Endothelial cell (in vitro differentiated cells): ENCODE measurements around the gene CHRM5. TPM values are rescaled to one million over a fixed set of nuclear protein-coding genes. Genes with fewer than 3 reads are reported as not detected.

Experiments used
- DNase-seq: peaks from one replicate; pipeline ENCODE4 v3.0.0; 2021; ENCODE audit warnings: low spot score
- H3K27ac Mint-ChIP-seq: one replicate; pipeline ENCODE4 v1.8.0; 2021; ENCODE audit warnings: mixed read lengths, inconsistent platforms; ENCODE audit not compliant: unreplicated experiment
- H3K27me3 Mint-ChIP-seq: one replicate; pipeline ENCODE4 v1.8.0; 2021; ENCODE audit warnings: mild to moderate bottlenecking, moderate library complexity, mixed read lengths, inconsistent platforms; ENCODE audit not compliant: unreplicated experiment
- H3K36me3 Mint-ChIP-seq: one replicate; pipeline ENCODE4 v1.8.0; 2021; ENCODE audit warnings: mild to moderate bottlenecking, low read depth, mixed read lengths, inconsistent platforms; ENCODE audit not compliant: unreplicated experiment
- H3K4me1 Mint-ChIP-seq: one replicate; pipeline ENCODE4 v1.8.0; 2021; ENCODE audit warnings: mild to moderate bottlenecking, mixed read lengths, inconsistent platforms; ENCODE audit not compliant: unreplicated experiment
- H3K4me3 Mint-ChIP-seq: one replicate; pipeline ENCODE4 v1.8.0; 2021; ENCODE audit warnings: mild to moderate bottlenecking, mixed read lengths, inconsistent platforms; ENCODE audit not compliant: unreplicated experiment
- H3K9me3 Mint-ChIP-seq: one replicate; pipeline ENCODE4 v1.8.0; 2021; ENCODE audit warnings: mixed read lengths, inconsistent platforms; ENCODE audit not compliant: unreplicated experiment
- total RNA-seq: library from RNA; stranded (reverse); fragmentation: NEBNext Ultra II Directional; extraction: Animal tissue kit (Norgen Biotek cat#: 25700); gene quantifications from one replicate; pipeline ENCODE4 v1.2.1, GENCODE V29; 2021; ENCODE audit not compliant: unreplicated experiment
- TF ChIP-seq, protein P1 (sequence below): fragments of 200-600 bp; sonication (generic); IDR thresholded peaks from one replicate; pipeline ENCODE4 v1.5.0; 2021; ENCODE audit warnings: antibody characterized with exemption; ENCODE audit not compliant: unreplicated experiment

The CHRM5 gene
- total RNA-seq, 1 donor from 2014 or later, result not detected

DNA sequence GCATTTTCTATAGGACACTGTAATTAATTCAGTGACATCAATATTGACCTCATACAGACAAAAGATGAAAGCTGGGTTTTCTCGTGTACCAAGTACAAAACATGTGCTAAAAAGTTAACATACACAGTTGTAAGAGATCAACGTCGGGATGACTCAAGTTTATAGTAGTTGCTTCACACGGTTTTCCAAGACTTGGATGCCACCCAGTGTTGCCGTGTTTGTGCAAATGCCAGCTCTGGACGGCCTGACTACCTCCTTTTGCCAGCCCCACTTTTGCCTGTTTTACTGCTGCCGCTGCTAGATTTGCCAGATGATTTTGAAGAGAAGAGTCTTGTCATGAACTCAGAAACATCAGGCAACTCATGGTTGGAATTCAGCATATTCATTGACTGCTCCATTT, 115.8 kb downstream of the CHRM5 start:
- Mint-ChIP-seq H3K9me3 (no peaks in the 10 kb centered on the region), H3K4me3 (no peak overlapping the region), H3K4me1 (no peaks in the 10 kb centered on the region), H3K27ac (no peak overlapping the region), H3K27me3 (no peaks in the 10 kb centered on the region), H3K36me3 (no peaks in the 10 kb centered on the region)
- TF ChIP-seq, protein P1, sequence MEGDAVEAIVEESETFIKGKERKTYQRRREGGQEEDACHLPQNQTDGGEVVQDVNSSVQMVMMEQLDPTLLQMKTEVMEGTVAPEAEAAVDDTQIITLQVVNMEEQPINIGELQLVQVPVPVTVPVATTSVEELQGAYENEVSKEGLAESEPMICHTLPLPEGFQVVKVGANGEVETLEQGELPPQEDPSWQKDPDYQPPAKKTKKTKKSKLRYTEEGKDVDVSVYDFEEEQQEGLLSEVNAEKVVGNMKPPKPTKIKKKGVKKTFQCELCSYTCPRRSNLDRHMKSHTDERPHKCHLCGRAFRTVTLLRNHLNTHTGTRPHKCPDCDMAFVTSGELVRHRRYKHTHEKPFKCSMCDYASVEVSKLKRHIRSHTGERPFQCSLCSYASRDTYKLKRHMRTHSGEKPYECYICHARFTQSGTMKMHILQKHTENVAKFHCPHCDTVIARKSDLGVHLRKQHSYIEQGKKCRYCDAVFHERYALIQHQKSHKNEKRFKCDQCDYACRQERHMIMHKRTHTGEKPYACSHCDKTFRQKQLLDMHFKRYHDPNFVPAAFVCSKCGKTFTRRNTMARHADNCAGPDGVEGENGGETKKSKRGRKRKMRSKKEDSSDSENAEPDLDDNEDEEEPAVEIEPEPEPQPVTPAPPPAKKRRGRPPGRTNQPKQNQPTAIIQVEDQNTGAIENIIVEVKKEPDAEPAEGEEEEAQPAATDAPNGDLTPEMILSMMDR, result no peak
- no peak for DNase-seq

DNA sequence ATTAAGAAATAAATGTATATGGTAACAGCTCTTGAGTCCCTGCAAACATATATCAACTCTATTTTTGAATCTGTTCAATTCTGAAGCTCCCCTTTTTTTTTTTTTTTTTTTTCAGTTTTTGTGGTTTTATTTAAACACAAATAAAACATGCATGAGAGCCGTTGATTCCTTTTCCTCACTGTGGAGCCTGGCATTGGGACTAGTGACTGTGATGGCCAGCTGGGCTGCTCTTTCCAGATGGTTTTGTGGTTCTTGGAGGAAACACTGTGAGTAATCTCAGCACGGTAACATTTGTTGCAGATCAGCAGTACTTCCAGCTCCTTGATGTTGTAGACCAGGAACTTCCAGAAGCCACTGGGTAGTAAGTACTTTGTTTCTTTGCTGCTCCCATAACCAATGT, 117.4 kb downstream of the CHRM5 start:
- Mint-ChIP-seq H3K4me3 (no peak overlapping the region), H3K9me3 (no peaks in the 10 kb centered on the region), H3K27ac (no peak overlapping the region), H3K27me3 (no peaks in the 10 kb centered on the region), H3K4me1 (no peaks in the 10 kb centered on the region), H3K36me3 (no peaks in the 10 kb centered on the region)
- no peak for DNase-seq
- TF ChIP-seq, protein P1, result no peak

DNA sequence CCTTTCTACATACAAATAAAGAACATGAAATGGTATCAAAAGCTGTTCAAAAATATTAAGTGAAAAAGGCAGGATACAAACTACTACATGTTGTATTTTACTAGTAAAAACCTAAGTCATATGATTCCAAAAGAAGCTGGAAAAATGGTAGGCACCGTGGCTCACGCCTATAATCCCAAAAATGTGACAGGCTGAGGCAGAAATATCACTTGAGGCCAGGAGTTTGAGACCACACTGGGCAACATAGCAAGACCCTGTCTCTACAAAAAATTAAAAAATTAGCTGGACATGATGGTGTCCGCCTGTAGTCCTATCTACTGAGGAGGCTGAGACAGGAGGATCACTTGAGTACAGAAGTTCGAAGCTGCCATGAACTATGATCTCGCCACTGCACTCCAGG, 131.6 kb downstream of the CHRM5 start:
- DNase-seq, result no peak
- H3K4me1 Mint-ChIP-seq, result peaks cover 21% of the 10 kb centered on the region
- H3K4me3 Mint-ChIP-seq, result no peak overlapping the region
- no peak overlapping the region for H3K27ac Mint-ChIP-seq
- peaks cover 4% of the 10 kb centered on the region for H3K27me3 Mint-ChIP-seq
- TF ChIP-seq, protein P1, result no peak
- no peaks in the 10 kb centered on the region for H3K9me3 Mint-ChIP-seq
- peaks cover 6% of the 10 kb centered on the region for H3K36me3 Mint-ChIP-seq

DNA sequence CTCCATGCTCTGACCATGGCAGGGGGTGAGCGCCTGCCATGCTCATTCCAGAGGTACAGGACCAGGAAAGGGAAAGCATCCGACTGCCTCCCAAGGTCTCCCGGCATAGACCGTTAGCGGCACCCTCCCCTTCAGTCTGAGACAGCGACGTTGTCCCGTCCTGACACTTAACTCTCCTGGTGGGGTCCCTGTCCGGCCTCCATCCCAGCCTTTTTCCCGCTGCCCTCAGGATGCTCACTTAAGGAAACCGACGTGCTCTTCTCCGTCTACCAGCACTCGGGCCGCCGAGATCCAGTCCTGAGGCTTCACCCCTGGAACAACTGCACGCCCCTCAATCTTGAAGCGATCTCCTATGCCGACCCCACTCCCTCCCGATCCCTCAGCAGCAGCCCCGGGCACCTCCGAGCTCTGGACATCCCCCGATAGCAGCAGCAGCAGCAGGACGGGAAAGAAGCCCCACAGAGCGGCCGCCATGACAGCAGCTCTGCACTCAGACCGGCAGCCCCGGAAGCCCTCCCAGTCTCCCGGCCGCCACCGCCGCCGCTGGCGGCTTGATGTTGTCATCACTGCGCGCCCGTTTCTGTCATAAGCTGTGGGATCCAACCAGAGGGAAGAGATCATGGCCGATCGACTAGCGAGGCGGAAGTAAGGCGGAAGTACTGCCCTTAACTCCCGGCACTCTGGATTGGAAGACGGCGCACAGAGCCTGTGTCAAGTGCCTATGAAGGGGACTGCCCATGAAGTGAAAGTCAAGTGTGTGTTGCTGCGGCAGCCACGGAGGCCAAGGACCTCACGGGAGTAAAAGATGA, 133.3 kb downstream of the CHRM5 start, which contains the start of the genes EMC7 and PGBD4:
TSS of gene EMC7 (minus strand) at position 497 of the 809 bp plus-strand sequence. CDS start at position 474, 23 bp downstream.
TSS of gene PGBD4 (plus strand) at position 718 of the 809 bp plus-strand sequence. CDS start 449 bp downstream, outside the sequence.
- H3K27me3 Mint-ChIP-seq, result peaks cover 4% of the 10 kb centered on the region
- H3K9me3 Mint-ChIP-seq, result no peaks in the 10 kb centered on the region
- peak within 1 kb of the TSS; percentile 99 for H3K4me3 Mint-ChIP-seq
- H3K36me3 Mint-ChIP-seq, result peaks cover 6% of the 10 kb centered on the region
- H3K27ac Mint-ChIP-seq, result peak within 1 kb of the TSS; percentile 97
- TF ChIP-seq, protein P1, result no peak
- H3K4me1 Mint-ChIP-seq, result peaks cover 21% of the 10 kb centered on the region
- peak; percentile 99 for DNase-seq
